NCI-H187 (cell line): ENCODE measurements around the gene OVOL1.

ENCODE experiments used
- DNase-seq, 2 experiments: peaks; one replicate each; lab custom pipeline; 2025; lab: John Stamatoyannopoulos, UW

Gene OVOL1

GRCh38 chr11:65791719-65792213 is 4.9 kb downstream of the OVOL1 start:
- no peak for DNase-seq

DNA sequence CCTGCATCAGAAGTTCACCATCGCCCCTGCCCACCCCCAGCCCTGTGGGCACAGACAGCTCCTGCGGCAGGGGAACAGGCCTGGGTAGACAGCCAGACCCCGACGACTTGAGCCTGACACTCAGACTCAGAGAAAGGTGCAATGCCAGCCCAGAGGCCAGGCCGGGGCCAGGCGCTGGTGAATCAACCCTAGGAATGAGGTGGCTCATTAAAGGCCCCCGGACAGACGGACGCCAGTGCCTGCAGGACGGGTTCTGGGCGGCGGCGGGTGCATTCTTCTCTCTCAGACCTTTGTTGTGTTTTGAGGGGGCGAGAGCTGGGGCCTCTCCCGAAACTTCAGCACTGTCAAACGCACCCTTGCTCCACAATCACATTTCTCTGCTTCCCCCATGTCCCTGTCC is 5.6 kb downstream of the OVOL1 start:
- DNase-seq: no peak

DNA sequence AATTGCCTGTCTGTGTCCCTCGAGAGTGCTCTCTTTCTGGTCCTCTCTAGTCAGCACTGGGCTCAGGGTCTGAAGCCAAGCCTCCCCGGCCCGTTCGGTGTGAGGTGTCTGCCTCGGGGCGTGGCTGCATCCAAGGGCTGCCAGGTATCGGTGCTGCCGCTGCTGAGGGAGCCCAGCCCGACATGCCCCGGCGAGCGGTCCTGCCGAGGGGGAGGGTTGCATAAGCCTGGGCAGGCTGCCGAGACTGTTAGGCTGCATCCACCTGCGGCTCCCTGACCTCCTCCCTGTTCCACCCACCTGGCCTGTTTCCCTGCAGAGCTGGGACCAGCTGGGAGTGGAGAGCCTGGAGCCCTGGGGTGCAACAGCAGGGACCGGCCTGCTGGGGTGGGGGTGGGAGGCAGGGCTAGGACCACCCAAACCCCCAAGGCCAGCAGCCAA is 6.3 kb downstream of the OVOL1 start:
- no peak for DNase-seq

DNA sequence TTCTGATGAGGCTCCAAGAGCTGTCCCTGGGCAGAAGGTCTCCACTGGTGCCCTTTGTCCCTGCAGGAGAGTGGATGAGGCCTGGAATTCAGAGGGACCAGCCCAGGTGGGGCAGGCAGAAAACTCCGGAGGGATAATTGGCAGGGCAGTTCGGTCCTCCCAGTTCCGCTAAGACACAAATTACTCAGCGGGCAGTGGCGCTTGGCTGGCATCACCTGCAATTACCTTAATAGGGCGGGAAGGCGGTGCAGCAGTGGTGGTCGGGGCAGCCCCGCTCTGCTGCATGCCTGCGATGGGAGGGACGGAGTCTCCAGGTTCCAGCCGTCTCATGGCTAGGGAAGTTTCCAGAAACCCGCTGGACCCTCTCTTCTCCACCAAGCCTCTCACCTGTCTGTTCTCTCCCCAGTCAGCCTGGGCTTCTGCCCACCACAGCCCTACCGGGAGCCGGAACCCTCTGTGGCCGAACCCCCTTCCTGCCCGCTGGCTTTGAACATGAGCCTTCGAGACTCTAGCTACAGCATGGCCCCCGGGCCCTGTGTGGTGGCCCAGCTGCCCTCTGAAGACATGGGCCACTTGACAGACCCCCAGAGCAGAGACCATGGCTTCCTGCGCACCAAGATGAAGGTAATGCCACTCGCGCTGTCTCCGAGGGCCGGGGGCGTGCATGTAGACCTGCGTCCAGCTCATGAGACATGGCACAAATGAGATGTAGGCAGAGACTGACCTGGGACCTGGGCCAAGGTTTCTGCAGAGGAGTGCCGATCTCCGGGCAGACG is 7.0 kb downstream of the OVOL1 start:
- DNase-seq: no peak

DNA sequence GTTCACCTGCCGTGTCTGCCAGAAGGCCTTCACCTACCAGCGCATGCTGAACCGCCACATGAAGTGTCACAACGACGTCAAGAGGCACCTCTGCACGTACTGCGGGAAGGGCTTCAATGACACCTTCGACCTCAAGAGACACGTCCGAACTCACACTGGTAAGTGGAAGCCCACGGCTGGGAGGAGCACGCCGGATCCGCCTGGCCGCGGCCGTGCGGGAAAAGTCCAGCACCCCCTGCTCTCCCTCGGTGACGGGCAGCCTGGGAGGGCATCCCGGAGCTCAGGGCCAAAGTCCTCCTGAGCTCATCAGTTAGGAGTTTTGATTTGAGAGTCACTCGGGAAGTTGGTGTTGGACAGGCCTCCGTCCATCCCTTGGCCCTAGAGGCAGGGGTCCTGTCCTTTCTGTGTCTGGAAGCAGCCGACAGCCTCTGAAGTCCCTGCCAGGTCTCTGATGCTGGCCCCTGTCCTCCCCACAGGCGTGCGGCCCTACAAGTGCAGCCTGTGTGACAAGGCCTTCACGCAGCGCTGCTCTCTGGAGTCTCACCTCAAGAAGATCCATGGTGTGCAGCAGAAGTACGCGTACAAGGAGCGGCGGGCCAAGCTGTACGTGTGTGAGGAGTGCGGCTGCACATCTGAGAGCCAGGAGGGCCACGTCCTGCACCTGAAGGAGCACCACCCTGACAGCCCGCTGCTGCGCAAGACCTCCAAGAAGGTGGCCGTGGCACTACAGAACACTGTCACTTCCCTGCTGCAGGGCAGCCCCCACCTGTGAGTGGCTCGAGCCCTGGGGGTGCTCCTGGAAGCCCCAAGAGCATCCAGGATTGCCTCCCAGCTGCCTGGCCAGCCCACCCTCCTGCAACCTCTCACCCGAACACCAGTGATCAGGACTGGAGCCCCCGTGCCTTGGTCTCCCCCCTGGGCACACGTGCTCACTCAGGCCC is 8.0 kb downstream of the OVOL1 start:
- DNase-seq: no peak

GRCh38 chr11:65796726-65797601 is 10.1 kb downstream of the OVOL1 start:
- DNase-seq: no peak

DNA sequence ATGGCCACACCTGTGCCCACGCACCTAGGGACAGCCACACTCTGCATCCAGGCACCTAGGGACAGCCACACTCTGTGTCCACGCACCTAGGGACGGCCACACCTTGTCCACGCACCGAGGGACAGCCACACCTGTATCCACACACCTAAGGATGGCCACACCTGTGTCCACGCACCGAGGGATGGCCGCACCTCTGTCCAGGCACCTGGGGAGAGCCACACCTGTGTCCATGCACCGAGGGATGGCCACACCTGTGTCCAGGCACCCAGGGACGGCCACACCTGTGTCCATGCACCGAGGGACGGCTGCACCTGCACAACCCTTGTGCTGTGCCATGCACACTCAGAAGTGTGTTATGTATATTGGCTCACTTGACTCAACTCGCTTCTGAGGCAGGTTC is 10.8 kb downstream of the OVOL1 start:
- DNase-seq: no peak

DNA sequence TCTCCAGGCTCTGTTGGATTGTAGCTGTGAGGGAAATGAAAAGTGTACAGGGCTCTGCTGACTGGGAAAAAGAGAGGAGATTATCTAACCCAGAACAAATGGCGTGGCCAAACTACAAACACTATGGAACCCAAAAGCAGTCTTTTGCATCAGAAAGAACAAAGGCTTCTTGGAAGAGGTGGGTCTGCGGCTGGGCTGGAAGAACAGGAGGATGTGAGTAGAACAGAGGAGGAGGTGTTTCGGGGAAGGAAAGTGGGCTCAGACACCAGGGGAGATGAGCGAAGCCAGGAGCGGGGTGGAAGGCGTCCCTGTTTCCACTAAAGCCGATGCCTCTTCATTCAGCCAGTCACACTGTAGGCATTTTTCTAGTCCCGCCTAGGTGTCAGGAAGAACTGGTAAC is 12.0 kb downstream of the OVOL1 start:
- no peak for DNase-seq

GRCh38 chr11:65801153-65801987 is 14.5 kb downstream of the OVOL1 start:
- DNase-seq: no peak

- DNase-seq: no peak
These were observed 16.0 kb downstream of the OVOL1 start for GRCh38 chr11:65802841-65803240.

GRCh38 chr11:65803797-65804492 is 17.1 kb downstream of the OVOL1 start:
- no peak for DNase-seq

DNA sequence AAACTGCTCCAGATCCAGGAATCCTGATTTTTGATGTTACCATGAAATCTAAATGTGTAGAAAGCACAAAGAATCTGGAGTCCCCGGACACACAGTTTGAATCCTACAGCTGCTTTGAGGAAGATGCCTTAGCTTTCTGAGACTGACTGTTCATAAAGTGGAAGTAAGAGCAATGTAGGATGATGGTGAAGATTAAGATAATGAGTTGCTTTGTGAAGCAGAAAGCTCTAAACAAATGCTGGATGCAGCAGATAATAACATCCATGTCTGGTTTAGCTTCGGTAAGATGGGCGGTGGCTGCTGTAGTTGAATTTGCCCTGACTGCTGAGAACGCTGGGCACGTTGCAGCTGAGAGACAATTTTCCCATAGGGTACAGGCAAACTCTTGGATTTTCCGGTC is 20.1 kb downstream of the OVOL1 start:
- no peak for DNase-seq

DNA sequence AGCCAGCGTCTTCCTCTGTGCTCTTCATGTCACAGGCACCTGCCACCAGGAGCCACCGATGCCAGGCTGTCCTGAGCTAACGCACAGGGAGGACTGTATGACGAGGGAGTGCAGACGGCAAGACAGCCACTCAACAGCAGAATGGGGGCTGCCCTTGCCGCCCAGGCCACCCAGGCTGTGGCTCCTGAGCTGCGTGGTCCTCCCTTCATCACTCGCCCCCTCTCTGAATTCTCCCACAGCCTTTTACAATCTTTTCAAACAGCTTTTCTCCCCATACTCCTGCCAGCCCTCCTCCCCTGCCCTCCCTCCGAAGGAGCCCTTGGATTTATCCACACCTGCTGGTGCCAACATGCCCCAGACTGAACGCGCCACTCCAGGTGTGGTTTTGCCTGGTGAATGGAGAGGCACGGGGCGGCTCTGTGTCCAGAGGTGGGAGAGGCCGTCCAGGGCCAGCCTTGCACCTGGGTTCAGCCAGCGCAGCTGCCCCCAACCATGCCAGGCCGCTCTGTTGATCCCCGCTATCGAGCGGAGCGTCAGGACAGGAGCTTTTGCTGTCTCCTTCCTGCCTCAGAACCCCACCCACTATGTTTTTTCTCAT is 22.0 kb downstream of the OVOL1 start:
- no peak for DNase-seq

GRCh38 chr11:65809496-65809895 is 22.6 kb downstream of the OVOL1 start:
- DNase-seq: no peak

- DNase-seq: no peak
These were observed 23.4 kb downstream of the OVOL1 start for GRCh38 chr11:65810046-65810868.

DNA sequence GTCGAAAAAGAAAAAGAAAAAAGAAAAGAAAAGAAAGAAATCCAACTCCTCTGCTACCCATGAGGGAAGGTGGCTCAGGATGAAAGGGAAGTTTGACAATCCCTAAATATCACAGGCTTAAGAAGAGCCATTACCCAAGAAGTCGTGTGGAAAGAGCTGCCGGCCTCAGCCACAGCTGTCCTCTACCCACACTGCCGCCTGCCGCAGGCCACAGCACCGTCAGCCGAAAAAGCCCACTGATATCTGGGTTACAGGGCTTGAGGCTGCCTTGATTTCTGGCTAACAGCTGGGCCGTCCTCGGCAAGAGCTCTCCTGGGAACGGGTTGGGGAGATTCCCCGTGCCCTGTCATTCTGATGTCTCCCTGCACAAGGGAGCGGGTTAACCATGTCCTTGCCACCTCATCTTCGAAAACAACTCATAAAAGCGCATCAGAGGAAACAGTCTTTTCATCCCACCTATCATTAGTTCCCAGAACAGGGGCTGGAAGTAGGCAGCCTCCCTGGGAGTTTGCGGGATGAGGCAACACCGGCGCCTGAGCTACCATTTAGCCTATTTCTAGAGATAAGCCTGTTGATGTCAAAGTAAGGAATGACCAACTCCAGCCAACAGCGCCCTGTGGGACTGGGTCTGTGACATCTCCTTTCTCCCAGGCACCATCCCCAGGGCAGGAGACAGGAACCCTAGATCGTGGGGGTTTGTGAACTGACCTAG is 25.1 kb downstream of the OVOL1 start:
- no peak for DNase-seq

DNA sequence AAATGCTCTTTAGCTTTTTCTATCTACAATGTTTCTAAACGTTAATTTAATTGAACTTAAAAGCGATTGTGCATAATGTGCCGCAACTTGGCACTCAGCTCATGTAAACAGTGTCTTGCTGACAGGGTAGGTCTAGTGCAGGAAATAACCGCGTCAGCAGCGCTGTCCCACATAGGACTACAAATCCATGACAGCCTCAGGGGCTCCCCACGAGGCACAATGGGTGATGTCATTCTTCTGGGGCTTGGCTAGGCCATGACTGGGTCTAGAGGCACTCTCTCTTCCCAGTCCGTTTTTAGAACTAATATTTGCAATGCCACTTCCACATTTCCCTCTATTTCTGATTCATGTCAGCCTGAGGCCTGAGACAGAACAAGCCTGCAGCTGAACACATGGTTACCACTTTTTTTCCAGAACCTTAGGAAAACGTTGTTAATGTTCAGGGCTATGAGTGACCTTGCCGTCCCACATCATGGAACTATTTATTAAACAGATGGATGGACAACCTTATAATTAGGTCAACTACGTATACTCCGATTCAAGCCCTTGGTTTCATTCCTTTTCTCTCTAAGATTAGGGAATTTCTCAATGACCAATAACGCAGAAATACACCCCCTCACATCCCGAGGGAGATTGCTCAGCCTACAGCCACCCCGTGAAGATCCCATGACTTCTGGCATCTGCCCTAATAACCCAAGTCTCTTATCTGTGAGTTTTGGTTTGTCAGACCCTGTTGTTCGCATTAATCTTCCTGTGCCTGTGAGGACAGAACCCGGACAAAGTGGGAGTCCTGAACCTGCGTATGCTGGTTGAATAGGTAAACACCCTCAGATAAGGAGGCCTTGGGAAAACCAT is 27.5 kb downstream of the OVOL1 start:
- no peak for DNase-seq
